Panc1 (cell line): ENCODE measurements around the gene USP38.

Experiments
- POLR2AphosphoS5 ChIP-seq: IDR thresholded peaks from 2 replicates; pipeline ENCODE4 v1.6.1; 2012; ENCODE audit warnings: mild to moderate bottlenecking, low read depth, low read length, moderate library complexity
- REST ChIP-seq, 2 experiments: IDR thresholded peaks; 2 replicates each; pipeline ENCODE4 v1.6.1; 2011 to 2012; ENCODE audit warnings: low read depth in 2 of 2, control low read depth in 1 of 2, low read length in 1 of 2, mild to moderate bottlenecking in 1 of 2, moderate library complexity in 1 of 2; ENCODE audit not compliant: insufficient read depth in 1 of 2
- SIN3A ChIP-seq: IDR thresholded peaks from 2 replicates; pipeline ENCODE4 v1.6.1; 2012; ENCODE audit warnings: low read depth, mild to moderate bottlenecking, low read length, moderate library complexity, borderline replicate concordance; ENCODE audit not compliant: insufficient read depth
- TCF7L2 ChIP-seq: IDR thresholded peaks from 2 replicates; pipeline ENCODE4 v1.6.1; 2011; ENCODE audit warnings: mild to moderate bottlenecking, low read depth, low read length, inconsistent platforms
- TF ChIP-seq, protein P1 (sequence below): fragments of 450-650 bp; IDR thresholded peaks from 2 replicates; pipeline ENCODE4 v1.5.1; 2017; ENCODE audit warnings: mild to moderate bottlenecking

DNA sequence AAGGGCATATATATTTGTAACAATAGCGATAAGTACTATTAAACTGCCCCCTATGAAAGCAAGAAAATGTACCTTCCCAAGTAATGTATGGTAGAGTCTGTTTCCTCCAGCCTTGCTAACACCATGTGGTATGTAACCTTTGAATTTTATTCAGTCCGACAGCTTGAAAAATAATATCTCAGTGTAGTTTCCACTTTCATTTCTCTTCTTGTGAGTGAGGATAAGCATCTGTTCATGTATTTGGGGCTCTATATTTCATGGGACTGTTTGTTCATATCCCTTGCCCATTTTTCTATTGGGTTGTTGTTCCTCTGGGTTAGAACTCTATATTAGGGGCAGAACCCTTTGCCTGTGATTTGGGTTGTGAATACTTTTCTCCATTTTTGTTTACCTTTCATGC, 58.3 kb downstream of the USP38 start:
- TF ChIP-seq, protein P1, sequence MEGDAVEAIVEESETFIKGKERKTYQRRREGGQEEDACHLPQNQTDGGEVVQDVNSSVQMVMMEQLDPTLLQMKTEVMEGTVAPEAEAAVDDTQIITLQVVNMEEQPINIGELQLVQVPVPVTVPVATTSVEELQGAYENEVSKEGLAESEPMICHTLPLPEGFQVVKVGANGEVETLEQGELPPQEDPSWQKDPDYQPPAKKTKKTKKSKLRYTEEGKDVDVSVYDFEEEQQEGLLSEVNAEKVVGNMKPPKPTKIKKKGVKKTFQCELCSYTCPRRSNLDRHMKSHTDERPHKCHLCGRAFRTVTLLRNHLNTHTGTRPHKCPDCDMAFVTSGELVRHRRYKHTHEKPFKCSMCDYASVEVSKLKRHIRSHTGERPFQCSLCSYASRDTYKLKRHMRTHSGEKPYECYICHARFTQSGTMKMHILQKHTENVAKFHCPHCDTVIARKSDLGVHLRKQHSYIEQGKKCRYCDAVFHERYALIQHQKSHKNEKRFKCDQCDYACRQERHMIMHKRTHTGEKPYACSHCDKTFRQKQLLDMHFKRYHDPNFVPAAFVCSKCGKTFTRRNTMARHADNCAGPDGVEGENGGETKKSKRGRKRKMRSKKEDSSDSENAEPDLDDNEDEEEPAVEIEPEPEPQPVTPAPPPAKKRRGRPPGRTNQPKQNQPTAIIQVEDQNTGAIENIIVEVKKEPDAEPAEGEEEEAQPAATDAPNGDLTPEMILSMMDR: no peak
- TF ChIP-seq REST (IDR thresholded peaks at IDR 0.05; ENCODE audit: insufficient read depth in 1 of 2, low read depth in 2 of 2, low read length in 1 of 2) (no peak), POLR2AphosphoS5 (no peak), TCF7L2 (no peak), SIN3A (no peak)
